Measurements from ENCODE around the gene EVPL.
"Not testable (repeated sequence)": the region's sequence is repeated elsewhere in the genome, so short reads cannot be mapped to it uniquely, and the experiment has no call there.

The EVPL gene

DNA sequence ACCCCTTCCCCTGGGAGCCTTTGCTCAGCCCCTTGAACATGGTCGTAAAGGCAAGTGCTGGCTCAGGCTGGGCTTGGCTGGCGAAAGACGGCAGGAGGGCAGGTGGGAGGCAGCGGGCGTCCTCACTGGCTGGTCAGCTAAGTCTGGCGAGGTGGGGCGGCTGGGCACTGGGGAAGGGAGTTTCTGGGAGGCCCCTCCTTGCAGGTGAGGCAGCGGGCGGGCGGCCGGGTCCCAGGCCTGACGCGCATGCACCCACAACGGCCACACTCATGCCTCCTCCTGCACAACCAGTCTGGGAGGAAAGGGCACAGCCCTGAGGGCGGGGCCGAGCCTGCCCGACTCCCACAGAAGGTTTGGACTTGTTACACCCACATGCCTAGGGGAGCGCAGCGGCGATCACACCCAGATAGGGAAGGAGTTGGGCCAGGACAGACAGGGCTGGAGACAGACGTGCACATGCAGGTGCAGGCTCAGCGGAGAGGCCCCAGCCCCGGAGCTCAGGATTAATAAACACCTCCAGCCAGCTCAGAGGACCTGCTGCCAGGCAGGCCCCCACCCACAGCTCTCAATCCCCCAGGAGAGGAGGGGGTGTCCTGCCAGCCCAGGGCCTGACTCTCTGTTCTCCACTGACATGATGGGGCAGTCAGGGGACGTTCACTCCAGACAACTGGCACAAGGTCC, at the start of gene EVPL:
Gene EVPL (minus strand): TSS at position 148 of the 681 bp plus-strand sequence. CDS start 108 bp downstream, at position 40.
- peak; percentile 77 for DNase-seq

DNA sequence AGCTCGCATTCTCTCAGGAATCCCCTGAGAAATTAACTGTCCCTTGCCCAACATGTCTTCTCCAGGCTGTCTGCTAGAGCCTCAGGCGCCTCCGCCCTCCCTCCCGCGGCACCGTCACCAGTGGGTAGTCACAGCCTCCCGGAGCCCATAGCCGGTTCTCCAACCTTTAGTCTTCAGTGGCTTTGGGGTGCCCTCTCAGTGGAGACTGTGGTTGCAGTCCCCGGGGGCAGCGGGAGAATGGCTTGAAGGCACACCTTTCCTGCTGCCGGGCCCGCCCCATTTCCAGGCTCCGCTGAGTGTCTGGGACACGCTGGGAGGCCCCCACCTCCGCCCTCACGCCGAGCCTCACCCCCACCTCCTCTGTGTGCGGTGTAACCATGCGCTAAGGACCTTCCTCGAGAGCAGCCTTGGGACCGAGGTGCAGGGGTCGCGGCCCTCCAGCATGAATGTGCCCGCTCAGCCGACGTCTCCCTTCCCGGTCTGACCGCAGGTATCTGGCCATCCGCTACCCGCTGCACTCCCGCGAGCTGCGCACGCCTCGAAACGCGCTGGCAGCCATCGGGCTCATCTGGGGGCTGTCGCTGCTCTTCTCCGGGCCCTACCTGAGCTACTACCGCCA, 49.1 kb upstream of the EVPL start:
- DNase-seq, result no peak

DNA sequence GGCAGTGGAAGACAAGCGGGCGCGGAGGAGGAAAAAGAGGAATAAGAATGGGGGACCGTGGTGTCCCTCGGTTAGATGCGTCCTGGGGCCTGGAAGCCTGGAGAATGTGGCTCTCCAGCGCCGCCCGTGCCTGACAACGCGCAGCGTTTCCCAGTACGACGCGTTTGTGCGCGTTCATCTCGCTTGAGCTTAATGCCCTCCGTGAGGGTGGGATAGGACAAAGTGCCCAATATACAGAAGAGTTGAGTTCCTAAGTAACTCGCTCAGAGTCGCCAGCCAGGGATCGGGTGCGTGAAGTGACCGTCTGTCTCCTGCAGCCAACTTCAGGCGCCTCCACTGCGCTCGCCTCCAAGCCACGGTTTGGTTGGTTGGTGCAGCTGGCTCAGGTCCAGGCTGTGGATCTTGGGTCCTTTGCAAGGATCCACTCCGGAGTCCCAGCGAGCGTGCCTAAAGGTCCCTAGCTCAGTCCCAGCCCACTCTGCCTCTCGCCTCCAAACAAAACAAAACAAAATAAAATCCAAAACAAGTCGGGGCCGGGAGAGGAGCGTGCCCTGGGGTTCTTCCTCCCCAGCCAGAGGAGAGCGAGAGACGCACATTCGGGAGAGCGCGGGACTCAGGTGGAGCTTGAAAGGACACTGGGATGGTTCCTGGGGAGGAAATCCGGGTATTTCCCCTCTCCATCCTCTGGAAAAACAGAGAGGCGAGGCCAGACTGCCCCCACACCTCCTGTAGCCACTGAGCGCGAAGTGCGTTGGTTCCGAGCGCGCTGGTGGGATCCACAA, 48.4 kb upstream of the EVPL start:
- DNase-seq, result no peak

- DNase-seq, result no peak
Observed at GRCh38 chr17:76074390-76075363, 47.6 kb upstream of the EVPL start, which contains the start of gene GALR2. Gene GALR2 (plus strand): TSS chr17:76074781. CDS start chr17:76074884, 103 bp downstream.

DNA sequence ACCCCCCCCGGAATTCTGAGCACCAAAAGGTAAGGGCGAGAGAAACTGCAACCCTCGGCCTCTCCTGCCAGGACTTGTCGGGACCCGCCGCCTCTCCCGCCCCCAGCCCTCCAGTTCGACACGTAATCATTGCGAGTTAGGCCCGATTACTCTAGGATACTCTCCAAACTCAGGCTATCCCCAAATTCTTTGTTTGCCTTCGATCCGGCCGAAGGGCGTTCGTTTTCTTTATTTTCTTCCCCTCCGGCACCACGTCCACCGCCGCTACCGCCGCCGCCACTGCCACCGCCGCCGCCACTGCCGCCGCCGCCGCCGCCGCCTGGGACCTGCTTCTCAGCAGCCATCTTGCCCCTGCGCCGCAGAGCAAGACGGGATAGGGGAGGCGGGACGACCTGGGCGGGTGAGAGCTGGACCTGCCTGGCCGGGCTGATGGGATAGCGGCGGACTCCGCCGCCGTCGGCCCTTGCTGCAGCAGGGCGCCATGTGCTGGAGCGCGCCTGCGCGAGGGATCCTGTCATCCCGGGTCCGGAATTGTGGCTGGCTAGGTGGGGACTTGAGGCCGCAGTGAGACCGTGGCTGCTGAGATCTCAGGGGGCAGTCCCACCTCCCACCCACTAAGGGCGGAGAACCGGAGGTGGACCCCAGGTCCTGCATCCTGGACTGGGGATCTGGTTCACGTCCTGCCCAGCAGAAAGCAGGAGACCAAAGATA, 45.2 kb upstream of the EVPL start, which contains the start of gene SRP68:
Gene SRP68 (minus strand): TSS at position 370 of the 711 bp plus-strand sequence. CDS start 26 bp downstream, at position 344.
- peak; percentile 78 for DNase-seq

GRCh38 chr17:76071531-76072147, 44.5 kb upstream of the EVPL start:
- no peak for DNase-seq

DNA sequence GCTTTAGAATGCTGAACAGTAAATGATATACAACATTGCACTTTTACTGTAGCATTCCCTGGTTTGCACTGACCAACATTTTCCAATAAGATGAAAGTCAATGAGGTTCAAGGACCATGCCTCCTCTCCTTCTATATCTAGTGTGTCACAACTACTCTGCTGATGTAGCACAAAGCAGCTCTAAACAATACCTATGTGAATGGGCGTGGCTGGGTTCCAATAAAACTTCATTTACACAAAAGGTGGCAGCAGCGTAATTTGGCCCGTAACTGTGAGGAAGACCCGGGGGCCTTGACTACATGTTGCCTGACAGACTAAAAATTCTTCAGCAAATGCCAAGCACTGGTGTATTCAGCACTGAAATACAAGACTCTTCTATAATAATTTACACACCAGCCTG, 38.7 kb upstream of the EVPL start:
- DNase-seq, result no peak

DNA sequence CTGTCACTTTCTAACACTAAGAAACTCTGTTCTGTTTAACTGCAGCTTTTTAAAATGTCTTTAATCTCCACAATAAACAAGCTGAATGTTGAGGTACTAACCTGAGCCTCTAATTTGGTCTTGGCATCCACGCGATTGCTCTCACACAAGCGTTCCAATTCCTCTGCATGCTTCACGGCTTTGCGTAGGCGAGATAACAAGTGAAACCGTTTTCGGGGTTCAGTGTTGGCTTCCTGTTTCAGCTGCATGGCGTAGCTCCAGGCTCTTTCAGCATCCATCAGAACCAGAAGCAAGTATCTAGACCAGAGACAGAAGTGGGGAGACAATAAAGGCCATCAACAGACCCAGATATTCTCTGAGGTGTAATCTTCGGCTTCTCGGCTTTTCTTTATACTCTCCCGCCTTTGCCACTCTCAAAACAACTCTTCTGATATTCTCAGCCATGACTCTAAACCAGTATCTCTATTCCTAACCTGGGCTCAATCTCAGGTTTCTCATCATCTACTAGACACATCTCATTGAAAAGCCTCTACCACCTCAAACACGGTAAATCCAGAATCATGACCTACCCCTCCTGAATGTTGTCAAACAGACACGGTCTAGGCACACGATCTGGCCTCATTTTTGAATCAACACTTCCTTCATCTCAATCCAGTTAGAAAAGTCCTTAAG, 36.9 kb upstream of the EVPL start:
- DNase-seq, result no peak

- DNase-seq, result not testable (repeated sequence)
Observed at GRCh38 chr17:76058264-76058663, 31.2 kb upstream of the EVPL start.

DNA sequence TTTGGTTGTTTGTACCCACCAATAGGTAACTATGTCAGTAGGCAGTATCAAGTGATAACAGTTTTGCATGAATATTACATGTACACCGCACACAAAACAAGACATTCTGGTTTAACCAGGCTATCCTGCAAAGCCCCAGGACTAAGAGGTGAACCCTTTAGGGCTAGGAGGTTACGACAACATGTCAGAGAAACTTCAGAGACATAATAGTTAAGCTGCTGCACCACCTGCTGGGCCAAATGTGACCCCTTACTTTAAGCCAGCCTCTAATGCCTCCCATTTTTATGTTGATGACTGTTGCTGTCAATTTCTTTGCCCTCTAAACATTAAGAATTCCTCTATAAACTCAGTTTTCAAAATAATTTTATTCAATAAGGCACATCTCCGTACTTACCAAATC, 29.8 kb upstream of the EVPL start:
- DNase-seq, result no peak

DNA sequence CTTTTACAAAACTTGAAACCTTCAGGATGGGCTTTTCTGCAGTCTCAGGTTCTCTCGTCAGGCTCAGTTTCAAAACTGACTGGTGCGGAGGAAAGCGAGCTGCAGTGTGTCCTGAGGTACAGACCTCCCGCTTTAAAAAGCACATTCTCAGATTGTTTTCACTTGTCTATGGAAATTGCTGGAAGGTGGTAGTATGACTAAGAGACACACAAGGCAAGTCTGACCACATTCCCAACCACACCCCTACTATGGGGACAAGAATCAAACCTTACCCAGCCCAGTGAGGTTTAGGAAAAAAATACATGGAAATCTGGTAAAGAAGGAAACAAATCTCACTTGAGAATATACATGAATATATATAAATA, 27.0 kb upstream of the EVPL start:
- DNase-seq, result no peak

DNA sequence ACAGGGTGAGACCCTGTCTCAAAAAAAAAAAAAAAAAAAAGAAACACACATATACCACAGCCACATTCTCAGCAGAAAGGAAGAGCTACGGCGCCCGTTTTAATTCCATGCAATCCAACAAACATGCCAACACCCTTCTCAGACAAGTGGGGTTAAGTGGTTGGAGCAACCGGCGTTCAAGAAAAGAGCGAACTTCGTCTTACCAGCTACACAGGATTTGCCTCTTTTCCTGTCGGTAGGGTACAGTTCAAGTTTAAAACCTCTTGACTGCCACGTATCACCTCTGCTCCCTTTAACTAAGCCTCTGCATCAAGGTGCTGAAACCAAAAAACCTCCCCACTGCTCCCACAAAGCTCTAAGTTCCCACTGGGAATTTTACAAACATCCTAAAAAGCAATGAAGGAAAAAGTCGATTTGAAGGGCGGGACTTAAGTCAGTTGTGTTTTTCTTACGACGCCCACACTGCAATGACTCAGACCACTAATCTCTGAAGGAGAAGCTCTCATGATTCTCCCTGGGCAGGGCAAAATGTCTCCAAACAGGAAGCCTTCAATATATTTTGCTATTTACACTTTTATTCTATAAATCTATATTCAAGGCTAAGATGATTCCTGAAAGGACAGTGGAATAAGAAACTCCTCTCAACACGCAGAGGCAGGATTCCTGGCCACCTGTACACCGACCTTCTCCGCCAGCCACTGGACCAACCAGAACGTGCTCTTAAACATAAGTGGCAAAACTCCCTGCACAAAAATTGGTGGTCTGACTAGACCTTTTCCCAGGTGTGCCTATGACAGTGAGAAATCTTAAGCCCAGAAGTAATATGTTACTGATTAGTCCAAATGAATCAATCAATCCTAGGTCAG, 26.4 kb upstream of the EVPL start:
- DNase-seq, result no peak

DNA sequence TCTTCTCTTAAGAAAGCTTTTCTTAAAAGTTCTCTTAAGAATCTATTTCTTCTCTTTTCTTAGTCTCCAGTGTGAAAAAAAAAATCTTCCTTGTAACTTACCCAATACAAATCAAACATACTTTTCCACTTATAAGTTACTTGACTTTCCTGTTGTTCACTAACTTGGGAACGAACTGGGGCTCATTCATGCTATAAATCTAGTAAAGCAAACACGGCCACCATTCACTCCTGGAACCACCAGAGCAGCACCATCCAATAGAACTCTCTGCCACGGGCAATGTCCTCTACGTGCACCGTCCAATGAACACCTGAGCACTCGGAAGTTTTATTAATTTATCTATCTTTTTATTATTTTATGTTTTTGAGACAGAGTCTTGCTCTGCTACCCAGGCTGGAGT, 24.5 kb upstream of the EVPL start:
- DNase-seq, result no peak

DNA sequence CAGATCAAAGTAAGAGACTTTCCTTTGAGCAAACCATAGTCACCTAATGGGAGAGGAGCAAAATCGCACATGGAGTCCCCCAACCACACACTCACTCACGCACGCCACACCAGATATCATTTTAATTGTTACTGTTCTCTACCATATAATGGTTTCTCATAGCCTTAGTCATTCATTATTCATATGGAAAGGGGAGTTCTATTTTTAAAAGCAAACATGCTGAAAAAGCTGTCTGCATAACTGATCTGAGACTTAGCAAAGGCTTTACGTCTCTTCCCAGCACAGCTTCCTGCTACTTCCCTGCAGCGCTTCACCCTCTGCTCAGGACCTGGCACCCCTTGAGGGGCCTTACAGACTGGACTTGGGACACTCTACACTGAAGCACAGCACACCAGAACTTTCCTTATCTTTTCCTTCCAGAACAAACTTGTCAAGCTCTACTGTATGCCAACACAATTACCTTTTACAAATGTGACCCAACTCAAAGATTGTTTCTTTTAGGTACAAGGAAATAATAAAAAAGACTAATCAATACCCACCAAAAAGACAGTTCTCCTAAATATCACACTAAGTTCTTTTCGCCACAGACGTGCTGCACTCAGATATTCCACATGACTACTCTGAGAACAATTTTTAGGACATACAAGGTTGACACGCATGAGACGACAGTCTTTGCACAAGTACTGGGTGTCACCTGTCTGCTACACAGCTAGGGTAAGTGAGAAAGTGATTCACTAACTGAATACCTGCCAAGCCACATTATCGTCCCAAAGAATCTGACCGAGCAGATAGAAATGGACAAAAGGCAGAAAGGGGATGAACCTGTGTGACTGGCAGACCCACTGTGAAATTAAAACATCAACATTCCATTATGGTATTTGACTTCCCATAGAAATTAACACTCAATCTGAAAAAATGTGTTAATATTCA, 23.7 kb upstream of the EVPL start:
- no peak for DNase-seq

DNA sequence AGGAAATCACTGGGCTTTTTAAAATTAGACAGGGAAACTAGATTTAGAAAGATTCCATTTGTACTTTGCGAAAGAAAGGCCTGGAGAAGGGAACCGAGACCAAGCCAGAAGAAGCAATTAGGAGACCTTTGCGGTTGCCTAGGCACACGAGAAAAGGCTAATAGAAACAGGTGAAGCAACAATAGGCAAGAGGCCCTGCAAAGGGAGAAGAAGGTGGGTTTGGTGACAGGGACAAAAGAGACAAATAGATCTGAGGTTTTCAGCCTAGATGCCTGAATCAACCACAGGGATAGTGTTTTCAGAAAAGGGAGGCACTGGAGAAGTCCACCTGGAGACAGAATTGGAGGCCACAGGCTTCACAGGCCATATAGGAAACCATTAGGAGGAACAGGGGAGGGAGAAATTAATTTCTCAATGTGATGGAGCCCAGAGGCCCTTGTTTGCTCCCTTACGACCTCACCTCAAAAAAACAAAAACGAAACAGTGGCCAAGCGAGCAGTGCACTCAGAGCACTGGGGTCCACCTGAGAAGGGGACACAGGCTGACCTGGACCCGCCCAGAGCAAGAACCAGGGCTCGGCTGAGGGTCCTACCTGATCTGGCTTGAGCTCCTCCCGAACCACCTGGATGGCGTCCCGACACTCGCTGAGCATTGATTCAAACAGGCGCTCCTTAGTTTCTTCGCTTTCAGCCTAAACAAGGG, 22.9 kb upstream of the EVPL start:
- no peak for DNase-seq

DNA sequence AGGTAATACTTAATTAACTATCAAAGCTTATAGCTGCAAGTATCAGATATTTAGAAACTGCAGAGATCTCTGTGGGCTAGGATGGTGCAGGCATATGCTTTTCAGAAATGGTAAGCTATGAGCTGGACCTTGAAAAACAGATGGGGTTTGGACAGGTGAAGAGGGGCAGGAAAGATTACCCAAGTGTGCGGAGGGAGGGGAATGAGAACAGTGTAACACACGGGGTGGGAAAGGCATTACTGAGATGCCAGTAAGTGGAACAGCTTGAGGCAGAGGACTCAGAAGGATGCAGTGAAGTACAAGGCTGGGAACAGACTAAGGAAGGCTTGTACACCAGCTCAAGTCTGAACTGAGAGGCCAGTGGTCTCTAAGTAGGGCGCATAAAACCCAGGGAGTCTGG, 22.1 kb upstream of the EVPL start:
- no peak for DNase-seq

DNA sequence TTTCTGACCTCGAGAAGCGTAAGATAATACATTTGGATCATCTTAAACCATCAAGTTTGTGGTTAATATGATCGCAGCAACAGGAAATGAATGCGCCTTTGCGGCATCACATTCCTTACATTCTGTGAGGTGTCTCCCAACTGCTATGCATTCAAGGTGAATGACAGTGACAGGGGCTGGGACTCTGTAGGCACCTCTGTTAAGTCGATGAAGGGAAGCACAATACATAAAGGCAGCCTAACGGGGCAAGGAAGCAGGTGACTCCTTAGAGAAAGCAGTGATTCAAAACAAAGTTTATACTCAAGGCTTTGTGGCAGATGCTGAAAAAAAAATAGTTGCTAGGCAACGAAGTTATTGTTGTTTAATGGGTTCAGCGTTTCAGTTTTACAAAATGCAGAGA, 21.6 kb upstream of the EVPL start:
- no peak for DNase-seq

DNA sequence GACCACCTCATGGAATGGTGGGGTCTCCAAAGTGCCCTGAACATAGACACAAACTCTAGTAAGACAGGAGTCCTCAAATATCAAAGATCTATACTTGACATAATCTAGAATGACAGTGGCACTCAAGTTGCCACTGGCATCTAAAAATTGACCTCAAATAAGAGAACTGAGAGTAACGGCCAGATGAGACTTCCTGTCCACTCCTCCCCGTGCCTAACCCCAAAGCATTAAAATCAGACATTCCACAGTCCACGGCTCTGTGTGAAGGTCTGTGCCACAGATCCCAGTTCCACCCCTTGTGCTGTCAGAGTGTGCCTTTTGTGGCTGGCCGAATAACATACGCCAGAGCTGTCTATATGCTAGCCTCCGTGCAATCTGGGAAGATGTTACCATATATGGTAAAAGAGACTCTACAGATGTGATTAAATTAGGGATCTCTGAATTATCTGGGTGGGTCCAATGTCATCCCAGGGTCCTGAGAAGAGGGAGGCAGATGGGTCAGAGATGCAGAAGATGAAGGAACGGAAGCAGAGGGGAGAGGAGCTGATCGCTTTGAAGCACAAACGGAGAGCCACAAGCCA, 21.0 kb upstream of the EVPL start:
- DNase-seq, result no peak

Measured in NCI-H526 treated with DMSO at 0.1 percent for 48 hours (cell line).